ENCODE results near the gene ZNF668. TPM values are rescaled to one million over a fixed set of nuclear protein-coding genes. Genes with fewer than 3 reads are reported as not detected.

Gene ZNF668
- total RNA-seq, 1 donor from 2014 or later = 19.7 TPM

DNA sequence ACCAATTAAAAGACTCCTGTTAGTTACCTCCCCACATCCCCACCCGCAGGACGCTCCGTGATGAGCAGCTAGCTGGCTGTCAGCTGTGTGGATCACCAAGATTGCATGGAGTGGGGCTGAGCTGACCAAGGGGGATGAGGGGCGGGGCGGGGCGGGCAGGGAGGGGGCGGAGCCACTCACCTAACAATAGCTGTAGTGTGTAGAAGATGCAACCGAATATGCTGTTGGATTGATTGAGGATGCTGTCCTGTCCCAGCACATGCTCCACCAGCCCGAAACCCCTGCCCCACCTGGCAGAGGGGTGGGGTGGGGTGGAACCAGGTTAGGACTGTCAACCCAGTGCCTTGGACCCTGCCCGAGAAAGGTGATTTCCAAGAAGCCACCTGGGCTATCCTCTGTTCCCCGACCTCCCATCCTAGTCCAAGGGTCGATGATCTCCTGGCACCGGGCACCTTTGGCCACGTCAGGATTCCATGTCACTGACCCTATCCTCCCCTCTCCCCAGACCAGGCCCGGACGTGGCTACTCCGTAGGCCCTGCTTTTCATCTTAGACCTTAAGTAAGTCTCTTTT lies 19.2 kb upstream of the ZNF668 start:
- Mint-ChIP-seq H3K27me3 (ENCODE audit: low read depth) (peaks cover 3% of the 10 kb centered on the region), H3K9me3 (no peaks in the 10 kb centered on the region), H3K27ac (ENCODE audit: unreplicated experiment) (peak overlapping the region; percentile 75), H3K4me1 (peaks cover 22% of the 10 kb centered on the region), H3K36me3 (ENCODE audit: low read depth) (peaks cover 2% of the 10 kb centered on the region), H3K4me3 (peak overlapping the region; percentile 91)
- TF ChIP-seq, protein P1, sequence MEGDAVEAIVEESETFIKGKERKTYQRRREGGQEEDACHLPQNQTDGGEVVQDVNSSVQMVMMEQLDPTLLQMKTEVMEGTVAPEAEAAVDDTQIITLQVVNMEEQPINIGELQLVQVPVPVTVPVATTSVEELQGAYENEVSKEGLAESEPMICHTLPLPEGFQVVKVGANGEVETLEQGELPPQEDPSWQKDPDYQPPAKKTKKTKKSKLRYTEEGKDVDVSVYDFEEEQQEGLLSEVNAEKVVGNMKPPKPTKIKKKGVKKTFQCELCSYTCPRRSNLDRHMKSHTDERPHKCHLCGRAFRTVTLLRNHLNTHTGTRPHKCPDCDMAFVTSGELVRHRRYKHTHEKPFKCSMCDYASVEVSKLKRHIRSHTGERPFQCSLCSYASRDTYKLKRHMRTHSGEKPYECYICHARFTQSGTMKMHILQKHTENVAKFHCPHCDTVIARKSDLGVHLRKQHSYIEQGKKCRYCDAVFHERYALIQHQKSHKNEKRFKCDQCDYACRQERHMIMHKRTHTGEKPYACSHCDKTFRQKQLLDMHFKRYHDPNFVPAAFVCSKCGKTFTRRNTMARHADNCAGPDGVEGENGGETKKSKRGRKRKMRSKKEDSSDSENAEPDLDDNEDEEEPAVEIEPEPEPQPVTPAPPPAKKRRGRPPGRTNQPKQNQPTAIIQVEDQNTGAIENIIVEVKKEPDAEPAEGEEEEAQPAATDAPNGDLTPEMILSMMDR (conservative IDR thresholded peaks at IDR 0.05) = no peak
- DNase-seq (ENCODE audit: low read depth, low spot score) = no peak

DNA sequence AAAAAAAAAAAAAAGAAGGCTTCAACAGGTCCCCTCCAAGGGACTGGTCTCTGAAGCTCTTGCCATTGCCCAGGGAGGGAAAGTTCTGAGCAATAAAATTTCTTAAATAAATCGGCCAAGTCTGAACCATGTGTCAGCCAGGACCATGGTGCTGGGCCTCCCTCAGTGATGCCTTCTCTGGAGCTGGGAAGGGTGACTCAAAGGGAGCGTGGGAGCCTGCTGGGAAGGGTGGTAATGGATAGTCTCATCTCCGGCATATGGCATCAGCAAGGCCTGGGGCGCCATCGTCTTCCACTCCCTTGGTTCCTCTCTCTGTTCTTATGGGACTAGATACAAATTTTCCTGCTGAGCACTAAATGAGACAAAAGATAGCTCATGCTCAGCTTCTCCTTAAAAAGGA lies 18.3 kb upstream of the ZNF668 start:
- Mint-ChIP-seq H3K4me1 (peaks cover 22% of the 10 kb centered on the region), H3K27ac (ENCODE audit: unreplicated experiment) (no peak overlapping the region), H3K9me3 (no peaks in the 10 kb centered on the region), H3K27me3 (ENCODE audit: low read depth) (peaks cover 3% of the 10 kb centered on the region), H3K4me3 (peak overlapping the region; percentile 74), H3K36me3 (ENCODE audit: low read depth) (peaks cover 2% of the 10 kb centered on the region)
- DNase-seq (ENCODE audit: low read depth, low spot score) = no peak
- TF ChIP-seq, protein P1 (conservative IDR thresholded peaks at IDR 0.05) = no peak

DNA sequence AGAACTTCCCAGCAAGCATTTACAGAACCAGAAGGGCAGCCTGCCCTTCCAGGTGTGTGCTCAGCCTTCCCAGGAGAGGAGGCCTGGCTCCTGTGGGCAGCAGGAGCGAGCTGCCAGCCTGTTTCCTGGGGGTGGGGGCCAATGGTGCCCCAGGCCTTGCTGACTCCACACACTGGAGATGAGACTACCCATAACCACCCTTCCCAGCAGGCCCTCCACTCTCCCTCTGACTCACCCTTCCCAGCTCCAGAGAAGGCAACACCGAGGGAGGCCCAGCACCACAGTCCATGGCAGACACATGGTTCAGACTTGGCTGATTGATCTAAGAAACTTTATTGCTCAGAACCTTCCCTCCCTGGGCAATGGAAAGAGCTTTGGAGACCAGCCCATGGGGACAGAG lies 16.5 kb upstream of the ZNF668 start:
- peaks cover 18% of the 10 kb centered on the region for H3K4me1 Mint-ChIP-seq
- peaks cover 2% of the 10 kb centered on the region for H3K36me3 Mint-ChIP-seq (ENCODE audit: low read depth)
- no peak overlapping the region for H3K27ac Mint-ChIP-seq (ENCODE audit: unreplicated experiment)
- TF ChIP-seq, protein P1 (conservative IDR thresholded peaks at IDR 0.05) = no peak
- peaks cover 3% of the 10 kb centered on the region for H3K27me3 Mint-ChIP-seq (ENCODE audit: low read depth)
- no peaks in the 10 kb centered on the region for H3K9me3 Mint-ChIP-seq
- peak overlapping the region; percentile 66 for H3K4me3 Mint-ChIP-seq
- no peak for DNase-seq (ENCODE audit: low read depth, low spot score)

DNA sequence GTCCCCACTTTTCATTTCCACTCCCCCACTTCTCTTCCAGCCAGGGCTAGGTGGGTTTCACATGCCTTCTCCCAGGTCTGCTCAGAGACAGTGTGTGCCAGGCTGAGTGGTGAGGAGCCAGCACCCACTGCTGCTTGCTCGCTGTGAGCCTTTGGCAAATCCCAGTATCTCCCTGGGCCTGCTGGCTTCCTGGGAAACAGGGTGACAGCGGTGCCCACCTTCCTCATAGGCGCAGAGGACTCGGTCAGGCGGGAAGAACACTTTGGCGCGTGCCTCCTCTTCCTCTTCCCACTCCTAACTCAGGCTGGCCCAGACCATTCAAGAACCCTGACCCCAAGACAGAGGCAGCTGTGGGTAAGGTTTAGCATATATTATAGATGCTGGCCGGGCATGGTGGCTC lies 15.2 kb upstream of the ZNF668 start:
- TF ChIP-seq, protein P1 (conservative IDR thresholded peaks at IDR 0.05) = no peak
- no peak overlapping the region for H3K4me3 Mint-ChIP-seq
- H3K4me1 Mint-ChIP-seq = peaks cover 11% of the 10 kb centered on the region
- no peak for DNase-seq (ENCODE audit: low read depth, low spot score)
- peaks cover 2% of the 10 kb centered on the region for H3K36me3 Mint-ChIP-seq (ENCODE audit: low read depth)
- no peak overlapping the region for H3K27ac Mint-ChIP-seq (ENCODE audit: unreplicated experiment)
- H3K27me3 Mint-ChIP-seq (ENCODE audit: low read depth) = no peaks in the 10 kb centered on the region
- H3K9me3 Mint-ChIP-seq = no peaks in the 10 kb centered on the region

DNA sequence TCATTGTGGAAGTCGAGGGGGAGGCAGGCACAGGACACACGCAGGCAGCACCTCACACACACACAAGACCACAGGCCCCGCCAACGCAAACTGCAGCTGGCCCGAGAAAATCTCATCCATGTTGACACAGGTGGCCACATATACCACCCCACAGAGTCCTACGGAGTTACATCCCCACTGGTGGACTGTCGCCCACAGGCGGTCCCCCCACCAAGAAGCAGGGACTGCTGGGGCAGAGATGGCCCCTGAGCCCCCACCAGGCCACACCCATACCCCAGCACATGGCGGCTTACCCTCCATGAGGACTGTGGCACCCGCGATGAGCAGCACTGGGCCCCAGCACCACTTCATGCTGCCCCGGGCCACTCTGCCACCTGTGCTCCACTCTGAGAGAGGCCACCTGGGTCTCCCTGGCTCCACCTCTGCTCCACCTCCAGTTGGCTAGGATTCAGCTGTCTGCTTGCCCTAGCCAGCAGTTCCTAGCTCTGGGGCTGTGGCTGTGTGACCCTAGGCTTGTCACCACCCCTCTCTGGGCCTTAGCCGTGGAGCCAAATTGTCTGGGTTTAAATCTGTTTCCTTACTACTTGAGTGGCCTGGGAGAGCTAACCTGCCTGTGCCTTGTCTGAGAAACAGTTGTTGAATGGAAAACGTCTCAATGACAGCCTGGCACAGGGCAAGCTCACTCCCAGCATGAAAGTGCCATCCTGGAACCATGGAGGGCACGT lies 14.6 kb upstream of the ZNF668 start, which contains the start of gene PRSS53:
PRSS53 (minus strand) TSS at position 485 of the 725 bp plus-strand sequence; CDS start at position 351, 134 bp downstream.
- Mint-ChIP-seq H3K9me3 (no peaks in the 10 kb centered on the region), H3K27me3 (ENCODE audit: low read depth) (no peaks in the 10 kb centered on the region), H3K4me1 (peaks cover 5% of the 10 kb centered on the region), H3K4me3 (peak within 1 kb of the TSS; percentile 34), H3K36me3 (ENCODE audit: low read depth) (peaks cover 2% of the 10 kb centered on the region), H3K27ac (ENCODE audit: unreplicated experiment) (no peak within 1 kb of the TSS)
- TF ChIP-seq, protein P1 (conservative IDR thresholded peaks at IDR 0.05) = no peak
- DNase-seq (ENCODE audit: low read depth, low spot score) = no peak

Measured in neural crest cell (in vitro differentiated cells).